A673 (cell line): ENCODE measurements around the gene BRD7.

Experiments
- EZH2 ChIP-seq: fragments of 200-600 bp; sonication (generic); IDR thresholded peaks from 2 replicates; pipeline ENCODE4 v1.6.1; 2017; ENCODE audit warnings: borderline replicate concordance, low read depth, mild to moderate bottlenecking, mixed read lengths, antibody characterized with exemption, low read length; ENCODE audit not compliant: poor library complexity, severe bottlenecking
- TF ChIP-seq, protein P1 (sequence below): fragments of 300-800, 200-600 bp; sonication (generic); conservative IDR thresholded peaks from 2 replicates; pipeline ENCODE4 v1.5.1; 2017; ENCODE audit warnings: low read depth, mild to moderate bottlenecking, antibody characterized with exemption, low read length, moderate library complexity, mixed read lengths

DNA sequence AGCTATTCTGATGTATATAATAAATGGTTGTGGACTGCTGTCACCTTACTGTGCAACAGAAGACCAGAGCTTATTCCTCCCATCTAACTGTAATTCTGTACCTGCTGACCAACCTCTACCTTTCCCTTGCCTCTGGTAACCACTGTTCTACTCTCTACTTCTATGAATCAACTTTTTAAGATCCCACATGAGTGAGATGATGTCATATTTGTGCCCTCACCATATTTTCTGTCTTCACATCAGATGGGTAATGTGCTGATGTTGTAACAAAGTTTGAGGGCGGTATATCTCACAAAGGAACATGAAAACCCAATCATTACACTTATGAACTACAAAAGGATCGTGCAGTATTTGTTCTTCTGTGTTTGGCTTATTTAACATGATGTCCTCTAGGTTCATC, 16.8 kb downstream of the BRD7 start:
- TF ChIP-seq, protein P1, sequence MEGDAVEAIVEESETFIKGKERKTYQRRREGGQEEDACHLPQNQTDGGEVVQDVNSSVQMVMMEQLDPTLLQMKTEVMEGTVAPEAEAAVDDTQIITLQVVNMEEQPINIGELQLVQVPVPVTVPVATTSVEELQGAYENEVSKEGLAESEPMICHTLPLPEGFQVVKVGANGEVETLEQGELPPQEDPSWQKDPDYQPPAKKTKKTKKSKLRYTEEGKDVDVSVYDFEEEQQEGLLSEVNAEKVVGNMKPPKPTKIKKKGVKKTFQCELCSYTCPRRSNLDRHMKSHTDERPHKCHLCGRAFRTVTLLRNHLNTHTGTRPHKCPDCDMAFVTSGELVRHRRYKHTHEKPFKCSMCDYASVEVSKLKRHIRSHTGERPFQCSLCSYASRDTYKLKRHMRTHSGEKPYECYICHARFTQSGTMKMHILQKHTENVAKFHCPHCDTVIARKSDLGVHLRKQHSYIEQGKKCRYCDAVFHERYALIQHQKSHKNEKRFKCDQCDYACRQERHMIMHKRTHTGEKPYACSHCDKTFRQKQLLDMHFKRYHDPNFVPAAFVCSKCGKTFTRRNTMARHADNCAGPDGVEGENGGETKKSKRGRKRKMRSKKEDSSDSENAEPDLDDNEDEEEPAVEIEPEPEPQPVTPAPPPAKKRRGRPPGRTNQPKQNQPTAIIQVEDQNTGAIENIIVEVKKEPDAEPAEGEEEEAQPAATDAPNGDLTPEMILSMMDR = no peak
- no peak for TF ChIP-seq EZH2
